OCI-LY1 (cell line): ENCODE data around the gene SNPH.

Experiments used
- EZH2 ChIP-seq: fragments of 200-600 bp; sonication (generic), shearing (Covaris generic); IDR thresholded peaks from 2 replicates; pipeline ENCODE4 v1.8.0; 2017; ENCODE audit warnings: borderline replicate concordance, mixed run types, mild to moderate bottlenecking, antibody characterized with exemption, low read length, moderate library complexity, mixed read lengths
- TF ChIP-seq, protein P1 (sequence below): fragments of 200-600 bp; sonication (generic), shearing (Covaris generic); IDR thresholded peaks from 2 replicates; pipeline ENCODE4 v1.5.1; 2017; ENCODE audit warnings: mild to moderate bottlenecking, antibody characterized with exemption, low read length, moderate library complexity, mixed read lengths

DNA sequence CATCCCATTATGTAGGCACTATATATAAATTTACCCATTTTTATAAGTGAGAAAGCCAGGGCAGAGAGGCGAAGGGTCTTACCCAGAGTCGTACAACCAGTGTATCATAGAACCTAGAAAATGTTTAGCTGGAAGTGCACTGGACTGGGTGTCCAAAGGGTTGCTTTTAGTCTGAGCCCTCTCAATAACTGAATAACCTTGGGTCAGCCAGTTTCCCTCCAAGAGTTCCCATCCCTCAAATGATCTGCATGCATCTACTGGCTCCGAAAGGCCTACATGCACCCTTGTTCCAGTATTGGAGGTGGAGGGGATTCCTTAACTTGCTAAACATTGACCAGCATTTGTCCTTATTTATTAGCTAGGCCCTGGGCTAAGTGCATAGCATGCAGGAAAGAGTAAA lies 3.8 kb downstream of the SNPH start:
- TF ChIP-seq, protein P1, sequence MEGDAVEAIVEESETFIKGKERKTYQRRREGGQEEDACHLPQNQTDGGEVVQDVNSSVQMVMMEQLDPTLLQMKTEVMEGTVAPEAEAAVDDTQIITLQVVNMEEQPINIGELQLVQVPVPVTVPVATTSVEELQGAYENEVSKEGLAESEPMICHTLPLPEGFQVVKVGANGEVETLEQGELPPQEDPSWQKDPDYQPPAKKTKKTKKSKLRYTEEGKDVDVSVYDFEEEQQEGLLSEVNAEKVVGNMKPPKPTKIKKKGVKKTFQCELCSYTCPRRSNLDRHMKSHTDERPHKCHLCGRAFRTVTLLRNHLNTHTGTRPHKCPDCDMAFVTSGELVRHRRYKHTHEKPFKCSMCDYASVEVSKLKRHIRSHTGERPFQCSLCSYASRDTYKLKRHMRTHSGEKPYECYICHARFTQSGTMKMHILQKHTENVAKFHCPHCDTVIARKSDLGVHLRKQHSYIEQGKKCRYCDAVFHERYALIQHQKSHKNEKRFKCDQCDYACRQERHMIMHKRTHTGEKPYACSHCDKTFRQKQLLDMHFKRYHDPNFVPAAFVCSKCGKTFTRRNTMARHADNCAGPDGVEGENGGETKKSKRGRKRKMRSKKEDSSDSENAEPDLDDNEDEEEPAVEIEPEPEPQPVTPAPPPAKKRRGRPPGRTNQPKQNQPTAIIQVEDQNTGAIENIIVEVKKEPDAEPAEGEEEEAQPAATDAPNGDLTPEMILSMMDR, result no peak
- no peak for TF ChIP-seq EZH2
